Transverse colon (tissue), 4 donors: ENCODE measurements around the gene STARD6. TPM values are rescaled to one million over a fixed set of nuclear protein-coding genes. Genes with fewer than 3 reads are reported as not detected.

Experiments used
- DNase-seq: peaks from one replicate; pipeline ENCODE4 v3.0.0-alpha.2; 2019
- H3K27ac ChIP-seq, 4 donors: fragments of 200-600 bp; sonication (generic); 2 replicates each; pipeline ENCODE4 v1.5.1; 2016 to 2018; ENCODE audit warnings: inconsistent platforms in 4 of 4
- H3K27me3 ChIP-seq: fragments of 200-600 bp; sonication (generic); 2 replicates; pipeline ENCODE4 v1.5.1; 2017; ENCODE audit warnings: inconsistent platforms
- H3K36me3 ChIP-seq, 4 donors: fragments of 200-600 bp; sonication (generic); 2 replicates each; pipeline ENCODE4 v1.5.1; 2017 to 2019; ENCODE audit warnings: inconsistent platforms in 4 of 4
- H3K4me1 ChIP-seq, 4 donors: fragments of 200-600 bp; sonication (generic); 2 replicates each; pipeline ENCODE4 v1.5.1; 2017 to 2020; ENCODE audit warnings: inconsistent platforms in 4 of 4
- H3K4me3 ChIP-seq, 4 donors: fragments of 200-600 bp; sonication (generic); 1 replicate in 1 of 4; 2 replicates in 3 of 4; pipeline versions ENCODE4 v1.5.1 to v1.6.1; 2017 to 2019; ENCODE audit warnings: inconsistent platforms in 4 of 4
- H3K9me3 ChIP-seq, 2 donors: fragments of 200-600 bp; sonication (generic); 2 replicates each; pipeline ENCODE4 v1.5.1; 2017 to 2019; ENCODE audit warnings: inconsistent platforms in 2 of 2
- EP300 ChIP-seq: sonication (generic); formaldehyde crosslinking; IDR thresholded peaks from one replicate; pipeline ENCODE4 v1.6.1; 2017; ENCODE audit warnings: antibody characterized with exemption, low read depth
- POLR2A ChIP-seq: fragments of 450-650 bp; IDR thresholded peaks from one replicate; pipeline ENCODE4 v1.6.1; 2016; ENCODE audit warnings: antibody characterized with exemption, mild to moderate bottlenecking, moderate library complexity
- POLR2AphosphoS5 ChIP-seq, 3 donors: sonication (generic); formaldehyde crosslinking; IDR thresholded peaks; one replicate each; pipeline ENCODE4 v1.6.1; 2016; ENCODE audit warnings: antibody characterized with exemption in 3 of 3
- WGBS, 2 donors: methylation state at CpG; one replicate each; pipeline ENCODE4 v1.1.5; 2018; ENCODE audit warnings: low coverage in 1 of 2; 5-methylcytosine and 5-hydroxymethylcytosine counted together
- in situ Hi-C, 4 donors: fragments of 200-750 bp; cut with MboI; loops; one replicate each; pipeline versions ENCODE4 v1.15.0 to v1.15.1; 2017; ENCODE audit warnings: low sequenced_read_pairs in 3 of 4, low pct_ligation_motif_present in 1 of 4, low pct_unique_long_range_greater_than_20kb in 1 of 4
- intact Hi-C: fragments of 100-400 bp; cut with DNase I; formaldehyde crosslinking; loops from one replicate; pipeline ENCODE4 v1.15.1; 2023; ENCODE audit warnings: low total_unique reads
- total RNA-seq, 4 donors: library from RNA; depleted of rRNA; stranded (reverse); fragments of >200 nt; gene quantifications; one replicate each; pipeline ENCODE4 v1.1.0, GENCODE V29; 2016
- TF ChIP-seq, protein P1 (sequence below), 5 experiments: fragments of 200-600 bp in 3 of 5; fragments of 450-650 bp in 2 of 5; sonication (generic) in 3 of 5; IDR thresholded peaks; 1 replicate in 2 of 5; 2 replicates in 3 of 5; pipeline ENCODE4 v1.5.1; 2016 to 2017; ENCODE audit warnings: antibody characterized with exemption in 5 of 5, inconsistent platforms in 3 of 5, mild to moderate bottlenecking in 2 of 5, moderate library complexity in 1 of 5

STARD6 gene
- total RNA-seq, 4 donors from 2014 or later: not detected

- no peaks in the 10 kb centered on the region for H3K9me3 ChIP-seq
- TF ChIP-seq EP300 (no peak), POLR2A (no peak), POLR2AphosphoS5 (IDR thresholded peaks at IDR 0.05) (no peak)
- TF ChIP-seq, protein P1, sequence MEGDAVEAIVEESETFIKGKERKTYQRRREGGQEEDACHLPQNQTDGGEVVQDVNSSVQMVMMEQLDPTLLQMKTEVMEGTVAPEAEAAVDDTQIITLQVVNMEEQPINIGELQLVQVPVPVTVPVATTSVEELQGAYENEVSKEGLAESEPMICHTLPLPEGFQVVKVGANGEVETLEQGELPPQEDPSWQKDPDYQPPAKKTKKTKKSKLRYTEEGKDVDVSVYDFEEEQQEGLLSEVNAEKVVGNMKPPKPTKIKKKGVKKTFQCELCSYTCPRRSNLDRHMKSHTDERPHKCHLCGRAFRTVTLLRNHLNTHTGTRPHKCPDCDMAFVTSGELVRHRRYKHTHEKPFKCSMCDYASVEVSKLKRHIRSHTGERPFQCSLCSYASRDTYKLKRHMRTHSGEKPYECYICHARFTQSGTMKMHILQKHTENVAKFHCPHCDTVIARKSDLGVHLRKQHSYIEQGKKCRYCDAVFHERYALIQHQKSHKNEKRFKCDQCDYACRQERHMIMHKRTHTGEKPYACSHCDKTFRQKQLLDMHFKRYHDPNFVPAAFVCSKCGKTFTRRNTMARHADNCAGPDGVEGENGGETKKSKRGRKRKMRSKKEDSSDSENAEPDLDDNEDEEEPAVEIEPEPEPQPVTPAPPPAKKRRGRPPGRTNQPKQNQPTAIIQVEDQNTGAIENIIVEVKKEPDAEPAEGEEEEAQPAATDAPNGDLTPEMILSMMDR (IDR thresholded peaks at IDR 0.05): peak; percentile 73 to 81 (median 80)
- H3K27ac ChIP-seq: peak overlapping the region in 1 of 4 donors; percentile 61
- intact Hi-C loops (no loop called here), in situ Hi-C loops (no loop called here)
- no peak for DNase-seq
- H3K36me3 ChIP-seq: no peaks in the 10 kb centered on the region
- WGBS, 2 donors: 33% methylated on average over 3 of the region's 3 CpGs
- H3K4me3 ChIP-seq: no peak overlapping the region
- H3K4me1 ChIP-seq: peaks cover 0 to 9% (median 0%) of the 10 kb centered on the region in 4 donors
- H3K27me3 ChIP-seq: no peaks in the 10 kb centered on the region
Observed at GRCh38 chr18:54392543-54393023, 34.9 kb upstream of the STARD6 start.

DNA sequence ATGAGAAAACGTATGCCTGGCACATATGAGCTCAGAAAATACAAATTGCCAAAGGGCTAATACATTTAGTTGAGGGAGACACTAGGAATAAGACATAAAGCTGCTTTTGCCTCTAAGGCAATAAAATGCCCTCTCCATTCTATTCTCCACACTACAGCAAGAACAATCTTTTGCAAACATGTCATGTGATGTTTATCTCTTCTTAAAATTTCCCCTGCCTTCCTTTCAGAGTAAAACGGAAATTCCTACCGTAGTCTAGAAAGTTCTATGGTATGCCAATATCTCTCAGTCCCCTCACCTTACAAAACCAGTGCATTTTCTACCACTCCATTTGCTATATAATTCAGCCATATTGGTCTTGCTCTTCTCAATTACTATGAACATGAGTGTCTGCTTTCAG lies 33.2 kb upstream of the STARD6 start:
- in situ Hi-C loops: no loop called here
- TF ChIP-seq, protein P1 (IDR thresholded peaks at IDR 0.05): no peak
- TF ChIP-seq POLR2A (no peak), EP300 (no peak), POLR2AphosphoS5 (IDR thresholded peaks at IDR 0.05) (no peak)
- DNase-seq: no peak
- Histone ChIP-seq H3K4me3 (no peak overlapping the region), H3K4me1 (peaks cover 0 to 9% (median 0%) of the 10 kb centered on the region in 4 donors), H3K27ac (no peak overlapping the region), H3K27me3 (no peaks in the 10 kb centered on the region), H3K9me3 (no peaks in the 10 kb centered on the region), H3K36me3 (no peaks in the 10 kb centered on the region)
- intact Hi-C loops: no loop called here
- 59 to 68% methylated on average over 3 of the region's 3 CpGs for WGBS, 2 donors

- no peak overlapping the region for H3K4me3 ChIP-seq
- TF ChIP-seq EP300: no peak
- no peak for TF ChIP-seq POLR2AphosphoS5 (IDR thresholded peaks at IDR 0.05)
- TF ChIP-seq POLR2A: no peak
- TF ChIP-seq, protein P1 (IDR thresholded peaks at IDR 0.05): no peak
- in situ Hi-C loops: no loop called here
- no peaks in the 10 kb centered on the region for H3K9me3 ChIP-seq
- no peak overlapping the region for H3K27ac ChIP-seq
- intact Hi-C loops: no loop called here
- 20 to 40% methylated on average over 1 to 2 of the region's 2 CpGs for WGBS, 2 donors
- H3K36me3 ChIP-seq: no peaks in the 10 kb centered on the region
- peaks cover 0 to 13% (median 0%) of the 10 kb centered on the region in 4 donors for H3K4me1 ChIP-seq
- H3K27me3 ChIP-seq: no peaks in the 10 kb centered on the region
- no peak for DNase-seq
Observed at GRCh38 chr18:54389143-54389505, 31.5 kb upstream of the STARD6 start.

- Histone ChIP-seq H3K27me3 (no peaks in the 10 kb centered on the region), H3K9me3 (no peaks in the 10 kb centered on the region), H3K4me3 (no peak overlapping the region), H3K36me3 (no peaks in the 10 kb centered on the region), H3K4me1 (peaks cover 0 to 15% (median 0%) of the 10 kb centered on the region in 4 donors), H3K27ac (no peak overlapping the region)
- intact Hi-C loops (no loop called here), in situ Hi-C loops (no loop called here)
- WGBS, 2 donors: 38 to 51% methylated on average over 5 to 6 of the region's 6 CpGs
- TF ChIP-seq POLR2AphosphoS5 (IDR thresholded peaks at IDR 0.05) (no peak), POLR2A (no peak), EP300 (no peak)
- TF ChIP-seq, protein P1 (IDR thresholded peaks at IDR 0.05): no peak
- peak; percentile 41 for DNase-seq
Observed at GRCh38 chr18:54388203-54389142, 30.8 kb upstream of the STARD6 start.
